Activated naive CD4-positive, alpha-beta T cell treated with Interleukin-2 at 50 U/mL for 16 hours (primary cell): Measurements from ENCODE around the gene POLA1.
"Not testable (repeated sequence)": the region's sequence is repeated elsewhere in the genome, so short reads cannot be mapped to it uniquely, and the experiment has no call there.

Source experiments
- DNase-seq: peaks from one replicate; pipeline ENCODE4 v3.0.0-alpha.2; 2020

Gene POLA1

DNA sequence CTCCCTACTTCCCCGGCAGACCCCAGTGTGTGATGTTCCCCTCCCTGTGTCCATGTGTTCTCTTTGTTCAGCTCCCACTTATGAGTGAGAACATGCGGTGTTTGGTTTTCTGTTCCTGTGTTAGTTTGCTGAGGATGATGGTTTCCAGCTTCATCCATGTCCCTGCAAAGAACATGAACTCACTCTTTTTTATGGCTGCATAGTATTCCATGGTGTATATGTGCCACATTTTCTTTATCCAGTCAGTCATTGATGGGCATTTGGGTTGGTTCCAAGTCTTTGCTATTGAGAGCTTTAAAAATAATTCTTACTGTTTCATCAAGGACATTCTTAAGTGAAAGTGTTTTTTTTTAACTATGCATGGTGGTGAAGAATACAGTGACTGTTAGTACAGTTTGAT lies 126.1 kb downstream of the POLA1 start:
- not testable (repeated sequence) for DNase-seq

DNA sequence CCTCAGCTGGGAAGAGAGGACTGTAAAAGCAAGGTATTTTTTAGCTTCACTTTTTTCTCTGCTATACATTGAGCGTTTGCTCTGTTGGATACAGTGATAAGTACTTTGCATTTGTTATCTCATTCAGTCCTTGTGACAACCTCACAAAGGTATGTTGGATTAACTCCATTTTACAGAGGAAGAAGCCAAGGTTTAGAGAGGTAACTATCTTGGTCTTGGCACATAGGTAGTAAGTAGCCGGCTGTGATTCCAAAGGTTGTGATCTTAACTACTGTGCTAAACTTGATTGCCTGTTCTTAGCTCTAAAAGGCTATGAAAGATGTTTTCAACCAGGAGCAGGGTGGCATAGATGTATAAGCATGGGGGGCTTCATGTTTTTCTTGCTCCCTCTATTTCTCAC lies 134.4 kb downstream of the POLA1 start:
- DNase-seq: no peak

- DNase-seq: no peak
Measured at GRCh38 chrX:24828600-24828999, 134.9 kb downstream of the POLA1 start.

DNA sequence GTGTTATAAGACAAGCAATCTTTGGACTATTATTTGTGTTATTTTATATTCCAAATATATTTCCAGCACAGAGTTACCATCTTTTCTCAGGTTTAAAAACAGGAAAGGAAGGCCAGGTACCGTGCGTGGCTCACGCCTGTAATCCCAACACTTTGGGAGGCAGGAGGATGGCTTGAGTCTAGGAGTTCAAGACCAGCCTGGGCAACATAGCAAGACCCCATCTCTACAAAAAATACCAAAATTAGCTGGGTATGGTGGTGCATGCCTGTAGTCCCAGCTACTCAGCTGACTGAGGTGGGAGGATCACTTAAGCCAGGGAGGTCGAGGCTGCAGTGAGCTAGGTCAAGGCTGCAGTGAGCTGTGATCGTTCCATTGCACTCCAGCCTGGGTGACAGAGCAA lies 140.0 kb downstream of the POLA1 start:
- DNase-seq: no peak

DNA sequence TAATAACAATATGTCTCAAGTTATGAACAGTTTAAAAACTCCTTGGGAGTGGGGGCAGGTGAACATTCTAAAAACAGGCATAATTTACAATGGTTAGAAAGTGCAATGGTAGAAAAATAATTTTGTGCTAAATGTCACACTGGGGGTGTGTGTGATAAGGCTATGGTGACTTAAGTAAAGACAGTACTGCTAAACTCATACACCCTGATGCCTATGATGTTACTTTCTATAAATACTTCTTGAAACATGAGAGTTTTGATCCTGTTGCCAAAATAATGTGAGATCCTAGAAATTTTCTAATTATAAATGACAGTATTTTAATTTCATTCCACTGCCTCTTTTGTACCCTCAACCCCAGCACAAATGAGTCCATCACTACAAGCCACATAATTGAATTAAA lies 144.2 kb downstream of the POLA1 start:
- no peak for DNase-seq

- DNase-seq: no peak
Measured at GRCh38 chrX:24838629-24839028, 144.9 kb downstream of the POLA1 start.

- no peak for DNase-seq
Measured at GRCh38 chrX:24839331-24839730, 145.6 kb downstream of the POLA1 start.

DNA sequence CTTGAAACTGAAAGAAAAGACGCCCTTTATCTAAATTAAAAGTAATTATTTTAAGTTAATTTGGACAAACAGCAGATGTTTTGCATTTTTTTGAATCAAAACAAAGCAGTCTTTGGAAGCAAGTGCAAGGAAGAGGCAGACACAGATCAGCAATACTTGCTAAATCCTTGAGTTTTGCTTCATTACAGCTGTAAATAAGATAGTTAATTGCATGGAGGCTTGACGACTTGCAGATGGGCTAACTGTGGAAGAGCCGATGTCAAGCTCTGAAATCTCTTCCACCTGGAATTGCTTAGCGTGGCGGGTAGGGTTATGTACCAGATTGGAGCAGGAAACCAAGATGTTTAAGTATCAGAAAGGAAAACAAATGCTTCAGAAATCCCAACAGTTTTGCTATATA lies 148.8 kb downstream of the POLA1 start:
- DNase-seq: no peak

DNA sequence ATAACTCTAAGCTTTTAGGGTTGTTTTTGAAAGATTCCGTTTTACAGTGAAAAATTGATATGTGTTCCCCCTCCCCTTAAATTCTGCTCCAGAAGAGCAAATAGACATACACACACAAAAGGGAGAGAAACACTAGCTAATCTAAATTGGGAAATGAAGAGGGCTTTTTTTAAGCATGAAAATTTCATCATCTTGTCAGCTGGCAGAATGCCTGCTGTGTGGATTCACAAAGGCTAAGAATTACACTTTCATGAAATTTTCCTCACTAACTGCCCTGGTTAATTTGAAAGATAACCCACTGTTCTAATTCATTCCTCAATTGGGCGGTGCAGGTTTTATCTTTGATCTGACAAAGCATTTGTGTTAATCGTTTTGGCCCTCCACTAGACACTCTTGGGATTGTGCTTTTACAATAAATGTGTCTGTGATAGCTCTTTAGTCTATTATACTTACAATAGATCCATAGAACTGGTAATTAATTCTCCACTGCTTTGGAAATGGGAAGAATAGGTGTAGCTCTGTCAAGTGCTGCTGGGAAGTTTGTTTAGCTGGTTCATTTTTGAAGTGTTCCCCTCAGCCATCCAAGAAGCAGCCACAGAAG lies 152.9 kb downstream of the POLA1 start:
- DNase-seq: no peak

- DNase-seq: no peak
Measured at GRCh38 chrX:24851289-24851688, 157.6 kb downstream of the POLA1 start.

DNA sequence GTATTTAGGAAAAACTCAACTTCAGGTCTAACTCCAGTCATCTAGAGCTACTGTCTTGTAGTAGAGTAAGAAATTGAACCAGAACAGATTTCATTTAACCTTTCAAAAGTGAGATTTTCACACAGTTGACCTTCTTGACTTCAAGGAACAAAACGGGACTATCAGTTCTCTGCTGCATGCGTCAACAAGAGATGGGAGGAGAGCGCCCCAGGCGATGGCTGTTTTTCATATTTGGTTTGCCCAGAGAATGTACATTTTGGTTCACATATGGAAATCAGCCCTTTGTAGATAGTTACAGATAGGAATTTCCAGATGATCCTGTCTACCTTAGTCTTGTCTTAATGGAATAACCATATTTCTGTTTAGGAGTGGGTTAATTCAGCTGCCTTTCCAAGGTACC lies 158.1 kb downstream of the POLA1 start:
- DNase-seq: no peak

DNA sequence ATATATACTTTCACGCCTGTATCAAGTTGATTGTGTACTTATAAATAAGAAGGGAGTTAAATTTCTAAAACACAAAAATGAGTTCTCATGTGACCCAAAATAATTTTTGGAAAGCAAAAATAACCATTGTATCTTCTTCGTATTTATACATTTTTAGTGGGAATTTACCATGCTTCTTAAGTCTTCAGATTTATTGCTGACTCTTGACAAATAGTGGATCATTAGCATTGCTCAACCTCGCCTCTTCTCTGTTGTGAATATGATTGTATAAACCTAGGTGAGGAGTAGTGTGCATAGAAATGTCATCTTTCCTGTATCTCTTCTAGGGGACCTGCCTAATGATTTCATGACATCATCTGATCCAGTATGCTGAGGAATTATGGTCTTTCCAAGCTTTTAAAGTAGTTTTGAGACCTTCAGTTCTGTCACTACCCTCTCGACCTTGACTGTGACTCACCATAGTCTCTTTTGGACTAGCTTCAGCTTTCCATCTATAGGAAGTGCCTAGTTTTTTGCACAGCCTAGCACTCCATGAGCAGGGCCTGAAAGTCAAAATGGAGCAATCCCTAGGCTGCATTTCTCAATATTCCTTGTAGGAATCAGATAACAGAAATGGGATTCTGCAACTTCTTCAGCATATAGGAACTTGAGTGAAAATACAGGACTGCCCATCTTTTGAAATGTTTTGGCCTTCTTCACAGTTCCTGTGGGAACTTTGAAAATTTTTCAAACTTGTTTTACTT lies 164.5 kb downstream of the POLA1 start:
- DNase-seq: no peak

- no peak for DNase-seq
Measured at GRCh38 chrX:24859211-24859841, 165.6 kb downstream of the POLA1 start.

- DNase-seq: no peak
Measured at GRCh38 chrX:24860140-24860539, 166.4 kb downstream of the POLA1 start.

DNA sequence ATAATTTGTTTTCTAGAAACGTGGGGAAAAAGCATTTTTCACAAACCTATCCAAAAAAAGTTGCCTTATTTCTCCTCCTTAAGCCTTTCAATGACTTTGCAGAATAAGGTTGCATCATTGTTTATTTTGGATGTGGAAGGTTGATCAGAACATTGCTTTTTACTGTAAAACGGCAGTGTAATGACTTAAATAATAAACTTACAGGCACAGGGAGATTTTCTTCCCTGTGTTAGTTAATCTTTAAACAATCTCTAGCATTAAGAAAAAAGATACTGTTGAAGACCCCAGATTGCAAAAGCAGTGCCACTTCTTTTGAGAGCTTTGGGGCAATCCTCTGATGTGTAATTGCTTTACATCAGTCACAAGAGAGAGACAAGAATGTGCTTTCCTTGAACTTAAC lies 168.6 kb downstream of the POLA1 start:
- no peak for DNase-seq

- not testable (repeated sequence) for DNase-seq
Measured at GRCh38 chrX:24863779-24864178, 170.1 kb downstream of the POLA1 start.

DNA sequence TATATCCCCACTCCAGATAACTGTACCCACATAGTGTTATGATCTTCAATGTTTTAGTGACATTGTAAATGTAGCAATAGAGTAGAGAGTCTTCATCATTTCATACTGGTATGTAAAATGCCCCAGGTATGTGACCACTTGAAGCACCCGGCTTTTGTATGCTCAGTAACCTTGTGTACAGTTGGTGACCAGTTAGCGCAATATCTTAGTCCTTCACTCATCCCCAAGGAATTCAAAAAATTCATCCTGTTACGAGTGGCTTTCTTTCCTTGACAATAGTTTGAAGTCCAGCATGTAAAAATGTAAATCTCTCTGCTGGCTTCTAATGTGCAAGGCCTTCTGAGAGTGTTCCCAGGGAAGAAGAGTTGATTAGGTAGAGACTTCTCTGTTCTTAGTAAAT lies 176.4 kb downstream of the POLA1 start:
- DNase-seq: no peak

DNA sequence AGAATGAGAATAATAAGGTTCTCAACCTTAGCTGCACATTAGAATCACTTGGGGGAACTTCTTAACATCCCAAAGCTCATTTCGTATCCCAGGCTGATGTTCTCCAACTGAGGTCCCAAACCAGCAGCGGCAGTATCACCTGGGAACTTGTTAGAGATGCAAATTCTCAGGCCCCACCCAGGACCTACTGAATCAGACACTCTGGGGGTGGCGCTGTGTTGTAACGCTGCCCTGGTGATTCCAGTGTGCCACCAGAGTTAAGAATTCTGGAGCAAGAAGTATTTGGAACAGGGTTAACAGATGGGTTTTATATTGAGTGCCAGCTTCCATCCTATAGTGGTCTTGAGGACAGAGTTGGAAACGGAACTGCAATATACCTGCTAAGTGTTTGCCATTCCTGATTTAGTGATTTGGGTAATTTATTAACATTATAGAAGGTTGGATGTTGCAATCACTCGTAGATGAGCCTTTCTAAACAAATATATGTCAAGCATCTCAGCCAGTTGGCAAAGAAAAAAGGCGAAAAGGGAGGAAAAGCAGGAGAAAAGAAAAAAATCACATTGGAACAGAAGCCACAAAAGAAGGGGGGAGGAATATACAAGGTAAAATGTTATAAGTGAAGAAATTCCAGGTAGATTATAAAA lies 181.0 kb downstream of the POLA1 start:
- DNase-seq: no peak

DNA sequence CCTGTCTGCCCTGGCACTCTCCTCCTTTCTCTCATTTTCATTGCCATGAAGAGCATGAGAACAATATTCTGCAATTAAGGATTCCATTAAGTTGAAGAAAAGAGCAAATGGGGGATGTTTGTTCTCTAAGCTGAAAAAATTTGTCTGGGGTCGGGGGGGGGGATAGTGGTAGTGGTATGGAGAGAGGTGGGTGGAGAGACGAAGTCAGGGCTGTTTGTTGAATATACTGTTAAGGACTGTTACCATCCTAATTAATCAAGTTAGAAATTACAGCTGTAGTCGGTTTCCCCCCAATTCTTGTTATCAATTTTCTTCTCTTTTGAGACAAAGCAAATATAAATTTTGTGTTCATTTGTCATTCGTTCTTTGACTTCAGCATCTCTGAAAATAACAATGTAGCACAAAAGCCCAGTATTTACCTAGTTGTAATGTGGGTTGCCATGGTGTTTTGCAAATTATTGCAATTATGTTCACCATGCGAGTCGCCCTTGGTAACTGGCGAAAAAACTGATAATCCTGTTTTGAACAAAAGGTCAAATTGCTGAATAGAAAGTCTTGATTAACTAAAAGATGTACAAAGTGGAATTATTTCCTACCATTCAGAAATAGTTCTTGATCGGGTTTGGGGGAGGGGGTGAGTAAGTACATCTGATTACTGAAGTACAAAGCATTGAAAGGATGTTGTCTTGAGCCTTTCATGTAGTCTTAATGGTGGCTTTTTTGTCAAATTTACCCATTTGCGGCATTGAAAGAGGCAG lies 183.0 kb downstream of the POLA1 start:
- DNase-seq: no peak

- no peak for DNase-seq
Measured at GRCh38 chrX:24877288-24877664, 183.6 kb downstream of the POLA1 start.

DNA sequence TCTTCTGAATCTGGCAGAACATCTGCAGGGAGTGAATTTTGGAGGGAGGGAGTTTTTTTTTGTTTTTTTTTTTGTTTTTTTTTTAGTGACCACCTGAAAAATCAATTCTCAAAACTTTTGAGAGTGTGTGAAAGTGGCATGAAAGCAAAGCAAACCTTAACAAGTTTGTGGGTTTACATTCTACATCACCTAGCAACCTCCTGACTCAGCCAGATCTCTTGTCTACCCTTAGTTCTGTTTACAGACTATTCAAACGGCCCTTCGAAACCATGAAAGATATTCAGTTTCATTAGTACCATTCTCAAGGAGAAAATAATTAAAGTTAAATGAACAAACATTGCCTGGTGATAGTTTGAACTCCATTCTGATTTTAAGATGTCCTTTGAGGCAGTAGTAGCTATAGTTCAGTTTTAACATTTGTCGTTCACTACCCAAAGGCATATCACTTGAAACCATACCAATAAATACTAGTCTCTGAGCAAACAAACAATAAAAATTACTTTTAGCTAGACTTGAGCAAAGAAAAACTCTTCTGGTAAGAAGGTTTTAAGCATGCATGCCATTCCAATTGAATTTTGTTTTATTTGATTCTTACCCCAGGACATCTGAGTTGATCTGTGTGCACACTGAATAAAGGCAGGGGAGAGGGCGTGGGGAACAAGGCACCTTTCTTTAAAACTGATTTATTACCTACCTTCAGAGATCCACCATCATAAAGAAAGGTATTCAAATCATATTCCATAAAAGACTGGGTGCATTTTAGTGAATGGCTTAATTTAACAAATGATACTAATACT lies 184.3 kb downstream of the POLA1 start:
- no peak for DNase-seq

GRCh38 chrX:24879679-24880078 lies 186.0 kb downstream of the POLA1 start:
- no peak for DNase-seq
